Measurements from ENCODE around the gene CEP164.

- TF ChIP-seq CTCF (IDR thresholded peaks at IDR 0.05; ENCODE audit: poor library complexity, severe bottlenecking): no peak
- no peak for TF ChIP-seq POLR2AphosphoS5 (IDR thresholded peaks at IDR 0.05)
- TF ChIP-seq RAD21 (conservative IDR thresholded peaks at IDR 0.05): no peak
These were observed 65.3 kb downstream of the CEP164 start for GRCh38 chr11:117392979-117393378.
